Naive thymus-derived CD4-positive, alpha-beta T cell (primary cell): ENCODE data around the gene TLX1. TPM values are rescaled to one million over a fixed set of nuclear protein-coding genes. Genes with fewer than 3 reads are reported as not detected.

ENCODE experiments used
- ATAC-seq: fragments of 150-1000 bp; cut with Tn5 transposase; 2 replicates; pipeline ENCODE4 v1.10.0; 2021; ENCODE audit warnings: mild to moderate bottlenecking, moderate library complexity
- CTCF ChIA-PET: fragments of 350-600 bp; sonication (Branson Sonifier 250); formaldehyde crosslinking; loops from one replicate; lab custom pipeline; 2021; ENCODE audit warnings: antibody characterized with exemption; lab: Charles Lee
- POLR2A ChIA-PET: fragments of 350-600 bp; sonication (Branson Sonifier 250); formaldehyde crosslinking; loops from one replicate; lab custom pipeline; 2021; ENCODE audit warnings: antibody characterized with exemption, inconsistent platforms; lab: Charles Lee
- DNase-seq, 9 donors: peaks; one replicate each; pipeline versions ENCODE4 v3.0.0 to v3.0.0-alpha.2; 2020 to 2022; ENCODE audit warnings: mixed read lengths in 1 of 9
- H3K27ac ChIP-seq: one replicate; pipeline ENCODE4 v1.7.0; 2013; ENCODE audit warnings: mild to moderate bottlenecking, low read depth, low read length, moderate library complexity
- H3K27me3 ChIP-seq, 2 donors: one replicate each; pipeline ENCODE4 v1.7.0; 2013; ENCODE audit warnings: low read length in 2 of 2, mild to moderate bottlenecking in 2 of 2, moderate library complexity in 2 of 2; ENCODE audit not compliant: control insufficient read depth in 2 of 2, insufficient read depth in 2 of 2
- H3K36me3 ChIP-seq, 3 experiments: 1 replicate in 2 of 3; 2 replicates in 1 of 3; pipeline ENCODE4 v1.7.0; 2013; ENCODE audit warnings: low read length in 3 of 3, mild to moderate bottlenecking in 3 of 3, moderate library complexity in 1 of 3; ENCODE audit not compliant: insufficient read depth in 3 of 3, control insufficient read depth in 2 of 3
- H3K4me1 ChIP-seq, 2 donors: one replicate each; pipeline ENCODE4 v1.7.0; 2013; ENCODE audit warnings: low read length in 2 of 2, mild to moderate bottlenecking in 2 of 2, moderate library complexity in 1 of 2; ENCODE audit not compliant: control insufficient read depth in 2 of 2, insufficient read depth in 2 of 2
- H3K4me3 ChIP-seq: 2 replicates; pipeline ENCODE4 v1.7.0; 2013; ENCODE audit warnings: mild to moderate bottlenecking, low read length
- H3K9me3 ChIP-seq, 3 experiments: 1 replicate in 2 of 3; 2 replicates in 1 of 3; pipeline ENCODE4 v1.7.0; 2013; ENCODE audit warnings: low read length in 3 of 3; ENCODE audit not compliant: control insufficient read depth in 2 of 3
- H3K27ac Mint-ChIP-seq, 9 donors: one replicate each; pipeline ENCODE4 v1.8.0; 2020 to 2022; ENCODE audit warnings: mixed read lengths in 9 of 9, mild to moderate bottlenecking in 8 of 9, moderate library complexity in 5 of 9, inconsistent platforms in 2 of 9
- H3K27me3 Mint-ChIP-seq, 5 donors: one replicate each; pipeline ENCODE4 v1.8.0; 2021 to 2022; ENCODE audit warnings: mixed read lengths in 5 of 5, mild to moderate bottlenecking in 1 of 5
- H3K36me3 Mint-ChIP-seq, 5 donors: one replicate each; pipeline ENCODE4 v1.8.0; 2020 to 2022; ENCODE audit warnings: mixed read lengths in 5 of 5, mild to moderate bottlenecking in 3 of 5, inconsistent platforms in 1 of 5
- H3K4me1 Mint-ChIP-seq, 7 donors: one replicate each; pipeline ENCODE4 v1.8.0; 2020 to 2022; ENCODE audit warnings: mixed read lengths in 7 of 7, mild to moderate bottlenecking in 3 of 7, inconsistent platforms in 1 of 7
- H3K4me3 Mint-ChIP-seq, 10 donors: one replicate each; pipeline ENCODE4 v1.8.0; 2020 to 2022; ENCODE audit warnings: mild to moderate bottlenecking in 10 of 10, mixed read lengths in 10 of 10, moderate library complexity in 6 of 10, inconsistent platforms in 2 of 10
- H3K9me3 Mint-ChIP-seq, 11 donors: one replicate each; pipeline ENCODE4 v1.8.0; 2020 to 2022; ENCODE audit warnings: mixed read lengths in 11 of 11, mild to moderate bottlenecking in 4 of 11, inconsistent platforms in 1 of 11, moderate library complexity in 1 of 11
- intact Hi-C, 2 donors: fragments of 100-400 bp; cut with micrococcal nuclease; formaldehyde crosslinking; loops; one replicate each; pipeline ENCODE4 v1.15.1; 2023
- polyA plus RNA-seq, 2 donors: library from polyadenylated mRNA; unstranded; fragments of 300-500 nt; fragmentation: Illumina TruSeq; gene quantifications; one replicate each; pipeline ENCODE4 v1.2.3, GENCODE V29; 2021
- total RNA-seq, 6 experiments: library from RNA in 5 of 6; stranded (reverse) in 5 of 6; gene quantifications; 1 replicate in 5 of 6; 2 replicates in 1 of 6; pipeline ENCODE4 v1.2.3 and lab custom pipeline; 2021 to 2026

TLX1 gene
- total and polyA plus RNA-seq, 7 experiments from 2014 or later = not detected

GRCh38 chr10:101139421-101139911 is 8.4 kb downstream of the TLX1 start:
- ChIA-PET CTCF (interaction anchor here (1.0 to 5.6 kb wide), 2 partner anchors 45 to 79 kb away, joined by 3 to 204 read pairs; no protein-coding TSS in a partner anchor), POLR2A (interaction anchor here (0.8 kb wide), 1 partner anchor 44 kb away, joined by 3 read pairs; no protein-coding TSS in a partner anchor)
- H3K4me3 ChIP-seq = no peak overlapping the region
- Mint-ChIP-seq H3K36me3 (no peaks in the 10 kb centered on the region), H3K4me3 (peak overlapping the region in 6 of 10 donors; percentile 4 to 62 (median 50)), H3K9me3 (no peaks in the 10 kb centered on the region), H3K27ac (peak overlapping the region in 1 of 9 donors; percentile 9), H3K4me1 (peaks cover 21 to 47% (median 34%) of the 10 kb centered on the region in 7 donors), H3K27me3 (peaks cover 79 to 99% (median 87%) of the 10 kb centered on the region in 5 donors)
- peaks cover 0 to 25% of the 10 kb centered on the region in 2 donors for H3K4me1 ChIP-seq
- no peaks in the 10 kb centered on the region for H3K36me3 ChIP-seq
- intact Hi-C loops = loop anchor here in 1 of 2 donors (2.0 to 5.0 kb wide), 2 partner anchors 87 to 397 kb away; no protein-coding TSS in a partner anchor
- no peak for DNase-seq
- no peaks in the 10 kb centered on the region for H3K9me3 ChIP-seq
- ATAC-seq = no peak
- H3K27me3 ChIP-seq = peaks cover 9 to 34% of the 10 kb centered on the region in 2 donors
- no peak overlapping the region for H3K27ac ChIP-seq

GRCh38 chr10:101140084-101140949 is 9.2 kb downstream of the TLX1 start:
- H3K27me3 Mint-ChIP-seq = peaks cover 81 to 99% (median 90%) of the 10 kb centered on the region in 5 donors
- intact Hi-C loops = loop anchor here in 1 of 2 donors (5.0 kb wide), 2 partner anchors 98 to 483 kb away; no protein-coding TSS in a partner anchor
- no peaks in the 10 kb centered on the region for H3K36me3 Mint-ChIP-seq
- peaks cover 16 to 38% (median 32%) of the 10 kb centered on the region in 7 donors for H3K4me1 Mint-ChIP-seq
- H3K4me3 Mint-ChIP-seq = peak overlapping the region in 7 of 10 donors; percentile 4 to 66 (median 59)
- ChIA-PET CTCF (interaction anchor here (0.7 to 5.6 kb wide), 9 partner anchors 18 to 197 kb away, joined by 3 to 204 read pairs (median 5); no protein-coding TSS in a partner anchor), POLR2A (interaction anchor here (0.8 kb wide), 1 partner anchor 44 kb away, joined by 3 read pairs; no protein-coding TSS in a partner anchor)
- H3K4me1 ChIP-seq = peaks cover 0 to 19% of the 10 kb centered on the region in 2 donors
- H3K4me3 ChIP-seq = no peak overlapping the region
- ATAC-seq (no peak), DNase-seq (no peak)
- peak overlapping the region in 1 of 9 donors; percentile 33 for H3K27ac Mint-ChIP-seq
- H3K27me3 ChIP-seq = peaks cover 9 to 37% of the 10 kb centered on the region in 2 donors
- no peaks in the 10 kb centered on the region for H3K36me3 ChIP-seq
- H3K9me3 Mint-ChIP-seq = no peaks in the 10 kb centered on the region
- no peaks in the 10 kb centered on the region for H3K9me3 ChIP-seq
- no peak overlapping the region for H3K27ac ChIP-seq

- no peak overlapping the region for H3K27ac ChIP-seq
- Mint-ChIP-seq H3K9me3 (no peaks in the 10 kb centered on the region), H3K4me3 (peak overlapping the region in 6 of 10 donors; percentile 4 to 66 (median 60)), H3K27me3 (peaks cover 75 to 99% (median 89%) of the 10 kb centered on the region in 5 donors), H3K4me1 (peaks cover 10 to 38% (median 26%) of the 10 kb centered on the region in 7 donors), H3K27ac (peak overlapping the region in 2 of 9 donors; percentile 33 to 55), H3K36me3 (no peaks in the 10 kb centered on the region)
- no peaks in the 10 kb centered on the region for H3K9me3 ChIP-seq
- DNase-seq (no peak), ATAC-seq (no peak)
- peaks cover 9 to 39% of the 10 kb centered on the region in 2 donors for H3K27me3 ChIP-seq
- POLR2A ChIA-PET = interaction anchor here (0.5 to 1.5 kb wide), 4 partner anchors 40 to 555 kb away, joined by 3 to 4 read pairs (median 3); no protein-coding TSS in a partner anchor
- intact Hi-C loops = loop anchor here in 1 of 2 donors (5.0 kb wide), 2 partner anchors 99 to 484 kb away; no protein-coding TSS in a partner anchor
- H3K36me3 ChIP-seq = no peaks in the 10 kb centered on the region
- CTCF ChIA-PET = interaction anchor here (0.8 to 5.6 kb wide), 17 partner anchors 9 to 577 kb away, joined by 3 to 204 read pairs (median 9); partner anchors contain the start of gene KAZALD1
- H3K4me3 ChIP-seq = no peak overlapping the region
- peaks cover 0 to 19% of the 10 kb centered on the region in 2 donors for H3K4me1 ChIP-seq
Observed at GRCh38 chr10:101140950-101141615, 10.0 kb downstream of the TLX1 start.

- Histone ChIP-seq H3K27me3 (peaks cover 9 to 43% of the 10 kb centered on the region in 2 donors), H3K9me3 (no peaks in the 10 kb centered on the region), H3K36me3 (no peaks in the 10 kb centered on the region), H3K4me1 (peaks cover 0 to 19% of the 10 kb centered on the region in 2 donors), H3K27ac (no peak overlapping the region), H3K4me3 (no peak overlapping the region)
- Mint-ChIP-seq H3K4me1 (peaks cover 10 to 38% (median 26%) of the 10 kb centered on the region in 7 donors), H3K27me3 (peaks cover 74 to 97% (median 83%) of the 10 kb centered on the region in 5 donors), H3K9me3 (no peaks in the 10 kb centered on the region), H3K4me3 (peak overlapping the region in 5 of 10 donors; percentile 9 to 53 (median 18)), H3K27ac (no peak overlapping the region), H3K36me3 (no peaks in the 10 kb centered on the region)
- ATAC-seq (peak; percentile 93), DNase-seq (peak; percentile 57 to 85 (median 77))
- CTCF ChIA-PET = interaction anchor here (0.5 to 5.6 kb wide), 28 partner anchors 8 to 1170 kb away, joined by 3 to 204 read pairs (median 4); partner anchors contain the start of genes HIF1AN and KAZALD1
- intact Hi-C loops = loop anchor here (1.0 to 5.0 kb wide), 8 partner anchors 21 to 485 kb away; no protein-coding TSS in a partner anchor
- POLR2A ChIA-PET = interaction anchor here (0.5 to 1.5 kb wide), 5 partner anchors 41 to 554 kb away, joined by 3 to 6 read pairs (median 3); no protein-coding TSS in a partner anchor
Observed at GRCh38 chr10:101141616-101142532, 10.8 kb downstream of the TLX1 start.

- no peak overlapping the region for H3K4me3 ChIP-seq
- H3K27me3 Mint-ChIP-seq = peaks cover 74 to 97% (median 83%) of the 10 kb centered on the region in 5 donors
- peak overlapping the region in 5 of 10 donors; percentile 9 to 53 (median 18) for H3K4me3 Mint-ChIP-seq
Observed at GRCh38 chr10:101142533-101143344, 11.6 kb downstream of the TLX1 start.

More at GRCh38 chr10:101142533-101143344, 11.6 kb downstream of the TLX1 start:
- H3K27me3 ChIP-seq = peaks cover 9 to 43% of the 10 kb centered on the region in 2 donors
- Mint-ChIP-seq H3K9me3 (no peaks in the 10 kb centered on the region), H3K36me3 (no peaks in the 10 kb centered on the region), H3K27ac (no peak overlapping the region), H3K4me1 (peaks cover 10 to 36% (median 23%) of the 10 kb centered on the region in 7 donors)
- H3K9me3 ChIP-seq = no peaks in the 10 kb centered on the region
- ChIA-PET CTCF (interaction anchor here (0.5 to 5.6 kb wide), 21 partner anchors 12 to 1169 kb away, joined by 3 to 204 read pairs (median 4); partner anchors contain the start of genes HIF1AN and KAZALD1), POLR2A (interaction anchor here (0.8 to 1.5 kb wide), 3 partner anchors 45 to 49 kb away, joined by 3 to 6 read pairs (median 4); no protein-coding TSS in a partner anchor)
- no peak overlapping the region for H3K27ac ChIP-seq
- ATAC-seq = peak; percentile 15
- H3K4me1 ChIP-seq = peaks cover 0 to 19% of the 10 kb centered on the region in 2 donors
- no peak for DNase-seq
- intact Hi-C loops = loop anchor here (1.0 to 5.0 kb wide), 8 partner anchors 21 to 485 kb away; no protein-coding TSS in a partner anchor
- H3K36me3 ChIP-seq = no peaks in the 10 kb centered on the region
